GM21390 (cell line): ENCODE data around the gene APOBEC3H.

Source experiments
- ATAC-seq: cut with Tn5 transposase; IDR thresholded peaks from one replicate; pipeline ENCODE4 v1.9.1; 2021; ENCODE audit not compliant: unreplicated experiment

APOBEC3H gene

DNA sequence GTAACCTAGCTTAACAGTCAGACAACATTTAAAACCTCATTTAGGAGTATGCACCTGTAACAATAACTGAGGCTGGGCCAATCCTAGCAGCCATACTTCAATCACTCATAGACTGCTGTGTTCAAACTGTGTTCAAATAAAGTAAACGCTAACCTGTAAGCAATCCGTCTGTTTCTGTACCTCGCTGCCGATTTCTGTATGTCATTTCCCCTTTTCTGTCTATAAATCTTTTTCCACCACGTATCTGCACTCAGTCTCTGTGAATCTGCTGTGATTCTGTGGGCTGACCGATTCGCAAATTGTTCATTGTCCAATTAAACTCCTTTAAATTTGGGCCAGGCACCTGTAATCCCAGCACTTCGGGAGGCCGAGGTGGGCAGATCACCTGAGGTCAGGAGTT, 12.3 kb downstream of the APOBEC3H start:
- no peak for ATAC-seq

DNA sequence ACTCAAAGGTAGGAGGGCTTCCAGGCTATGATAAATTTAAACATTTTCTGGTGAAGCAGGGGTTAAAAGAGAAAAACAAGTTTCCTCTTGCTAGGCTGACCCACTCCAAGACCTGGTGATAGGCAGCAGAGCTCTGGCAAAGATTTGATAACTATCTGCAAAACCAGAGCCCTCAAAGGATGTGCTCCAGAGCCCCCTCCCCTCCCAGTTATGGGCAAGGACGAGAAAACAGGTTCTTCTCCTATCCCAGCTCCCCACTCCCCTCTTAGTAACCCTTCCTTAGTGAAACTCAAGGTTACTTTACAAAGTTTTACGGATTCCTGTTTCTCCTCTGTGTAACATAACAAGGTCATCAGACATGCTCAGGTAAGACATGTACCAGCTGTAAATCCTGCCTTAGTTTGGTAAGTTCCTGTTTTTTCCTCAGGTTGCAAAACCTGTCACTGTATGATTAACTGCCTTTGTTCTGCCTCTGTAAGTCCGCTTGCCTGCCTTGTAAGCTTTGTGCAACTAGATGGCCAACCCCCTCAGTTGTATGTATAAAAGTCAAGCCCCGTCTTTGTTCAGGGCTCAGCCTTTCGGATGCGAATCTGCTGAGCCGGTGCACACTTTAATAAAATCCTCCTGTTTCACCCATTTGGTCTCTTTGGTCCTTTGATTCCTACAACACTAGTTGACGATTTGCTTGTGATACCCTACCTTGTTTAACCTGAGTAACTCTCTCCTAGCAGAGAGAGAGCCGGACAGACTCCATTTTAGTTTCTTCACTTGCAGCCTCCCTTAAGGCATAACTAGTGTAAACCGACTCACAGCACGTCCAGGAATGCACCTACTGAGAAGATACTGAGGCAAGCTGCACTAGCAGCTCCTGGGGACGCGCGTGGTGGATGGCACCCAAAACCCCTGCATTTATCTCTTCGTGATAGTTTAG, 13.9 kb downstream of the APOBEC3H start:
- no peak for ATAC-seq

DNA sequence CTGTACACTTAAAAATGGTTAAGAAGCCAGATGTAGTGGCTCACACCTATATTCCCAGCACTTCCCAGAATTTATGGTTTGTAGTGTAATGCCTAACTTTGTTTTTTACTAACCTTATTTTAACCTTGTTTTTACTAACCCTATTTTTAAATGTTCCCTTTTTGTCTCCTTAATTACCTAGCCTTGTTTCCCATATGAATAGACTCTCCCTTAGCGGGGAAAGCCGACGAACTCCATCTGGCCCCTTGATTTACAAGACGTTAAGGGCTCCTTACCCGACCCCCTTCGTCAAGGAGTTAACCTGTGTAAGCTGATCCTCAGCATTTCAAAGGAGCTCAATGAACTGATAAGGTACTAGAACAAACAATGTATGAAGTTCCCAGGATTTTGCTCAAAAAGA, 17.1 kb downstream of the APOBEC3H start:
- ATAC-seq, result no peak

DNA sequence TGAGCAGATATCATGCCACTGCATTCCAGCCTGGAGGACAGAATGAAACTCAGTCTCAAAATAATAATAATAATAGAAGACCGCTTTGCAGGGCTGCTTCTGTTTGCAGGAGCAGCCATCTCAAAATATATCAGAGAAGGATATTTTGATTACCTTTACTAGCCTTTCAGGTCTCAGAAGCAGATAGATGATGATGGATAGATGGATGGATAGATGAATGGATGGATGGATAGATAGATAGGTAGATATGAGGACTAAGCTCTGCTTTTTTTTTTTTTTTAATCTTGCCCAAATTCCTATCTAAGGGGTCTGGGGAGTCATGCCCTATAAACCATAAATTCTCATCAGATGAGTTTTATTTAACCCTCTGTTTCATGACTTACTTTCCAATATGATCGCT, 18.5 kb downstream of the APOBEC3H start:
- no peak for ATAC-seq

DNA sequence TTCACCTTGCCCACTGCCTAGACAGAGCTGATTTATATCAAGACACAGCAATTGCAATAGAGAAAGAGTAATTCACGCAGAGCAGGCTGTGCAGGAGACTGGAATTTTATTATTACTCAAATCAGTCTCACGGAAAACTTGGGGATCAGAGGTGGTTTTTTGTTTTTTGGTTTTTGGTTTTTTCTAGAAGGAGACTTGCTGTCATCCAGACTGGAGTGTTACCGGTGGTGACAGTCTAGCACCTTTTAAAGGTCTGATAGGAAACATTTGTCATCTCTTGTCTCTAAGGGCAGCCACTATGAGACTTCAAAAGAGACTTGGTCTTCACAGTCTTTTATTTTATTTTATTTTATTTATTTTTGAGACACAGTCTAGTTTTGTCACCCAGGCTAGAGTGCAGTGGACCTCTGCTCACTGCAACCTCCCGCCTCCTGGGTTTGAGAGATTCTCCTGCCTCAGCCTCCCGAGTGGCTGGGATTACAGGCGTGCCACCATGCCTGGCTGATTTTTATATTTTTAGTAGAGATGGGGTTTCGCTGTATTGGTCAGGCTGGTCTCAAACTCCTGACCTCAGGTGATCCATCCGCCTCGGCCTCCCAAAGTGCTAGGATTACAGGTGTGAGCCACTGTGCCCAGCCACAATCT, 19.1 kb downstream of the APOBEC3H start:
- ATAC-seq, result no peak

DNA sequence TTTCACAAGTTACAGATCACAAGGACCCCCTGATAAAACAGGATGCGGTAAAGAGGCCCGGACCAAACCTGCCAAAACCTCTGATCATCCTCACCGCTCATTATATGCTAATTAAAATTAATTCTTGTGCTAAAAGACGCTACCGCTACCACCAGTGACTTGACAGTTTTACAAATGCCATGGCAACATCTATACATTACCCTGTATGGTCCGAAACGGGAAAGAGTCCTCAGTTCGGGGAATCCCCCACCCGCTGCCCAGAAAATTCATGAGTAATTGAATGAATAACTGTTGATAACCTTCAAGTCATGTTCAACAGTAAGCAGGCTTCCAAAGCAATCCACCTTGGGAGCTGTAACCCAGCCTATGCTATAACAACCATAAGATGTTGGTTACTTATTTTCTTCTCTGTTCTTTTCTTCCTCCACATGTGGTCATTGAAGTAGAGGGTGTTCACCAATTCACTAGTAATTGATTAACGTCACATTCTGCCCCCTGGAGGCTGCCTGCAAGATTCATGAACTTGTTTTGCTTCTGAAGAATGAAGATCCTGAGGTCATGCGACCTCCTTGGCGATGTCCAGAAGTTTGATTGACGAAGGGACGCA, 20.6 kb downstream of the APOBEC3H start:
- no peak for ATAC-seq

DNA sequence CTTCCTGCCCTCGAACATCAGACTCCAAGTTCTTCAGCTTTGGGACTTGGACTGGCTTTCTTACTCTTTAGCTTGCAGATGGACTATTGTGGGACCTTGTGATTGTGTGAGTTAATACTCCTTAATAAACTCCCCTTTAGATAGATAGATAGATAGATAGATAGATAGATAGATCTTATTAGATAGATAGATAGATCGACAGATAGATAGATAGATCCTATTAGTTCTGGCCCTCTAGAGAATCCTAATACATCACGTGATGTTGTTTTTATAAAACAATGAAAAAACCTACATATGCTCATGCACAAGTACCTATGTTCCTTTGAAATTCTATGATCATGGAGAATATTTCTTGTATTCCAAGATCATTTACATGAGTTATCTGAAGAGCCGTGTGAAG, 23.9 kb downstream of the APOBEC3H start:
- ATAC-seq, result no peak

DNA sequence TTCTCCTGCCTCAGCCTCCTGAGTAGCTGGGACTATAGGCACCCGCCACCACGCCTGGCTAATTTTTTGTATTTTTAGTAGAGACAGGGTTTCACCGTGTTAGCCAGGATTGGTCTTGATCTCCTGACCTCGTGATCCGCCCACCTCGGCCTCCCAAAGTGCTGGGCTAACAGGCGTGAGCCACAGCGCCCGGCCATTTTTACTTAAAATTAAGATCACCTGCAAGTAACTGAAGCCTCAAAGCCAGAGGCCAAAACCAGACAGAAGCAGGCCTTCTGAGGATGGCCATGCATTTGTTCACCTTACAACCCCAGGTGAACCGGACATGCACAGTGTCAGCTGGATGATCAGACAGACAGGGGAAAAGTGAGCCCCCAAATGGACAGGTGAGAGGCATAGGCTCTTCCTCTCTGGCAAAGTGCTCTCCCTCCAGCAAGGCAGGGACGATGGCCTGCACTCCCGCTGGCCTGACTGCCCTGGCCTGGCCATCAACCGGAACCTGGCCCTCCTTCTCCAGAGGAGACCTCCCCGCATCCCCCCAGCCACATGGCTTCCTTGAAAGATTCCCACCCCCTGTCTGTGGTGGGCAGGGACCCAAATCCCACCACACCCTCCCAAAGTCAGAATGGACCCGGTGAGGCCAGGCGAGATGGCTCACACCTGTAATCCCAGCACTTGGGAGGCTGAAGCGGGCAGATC, 25.9 kb downstream of the APOBEC3H start:
- ATAC-seq, result no peak

DNA sequence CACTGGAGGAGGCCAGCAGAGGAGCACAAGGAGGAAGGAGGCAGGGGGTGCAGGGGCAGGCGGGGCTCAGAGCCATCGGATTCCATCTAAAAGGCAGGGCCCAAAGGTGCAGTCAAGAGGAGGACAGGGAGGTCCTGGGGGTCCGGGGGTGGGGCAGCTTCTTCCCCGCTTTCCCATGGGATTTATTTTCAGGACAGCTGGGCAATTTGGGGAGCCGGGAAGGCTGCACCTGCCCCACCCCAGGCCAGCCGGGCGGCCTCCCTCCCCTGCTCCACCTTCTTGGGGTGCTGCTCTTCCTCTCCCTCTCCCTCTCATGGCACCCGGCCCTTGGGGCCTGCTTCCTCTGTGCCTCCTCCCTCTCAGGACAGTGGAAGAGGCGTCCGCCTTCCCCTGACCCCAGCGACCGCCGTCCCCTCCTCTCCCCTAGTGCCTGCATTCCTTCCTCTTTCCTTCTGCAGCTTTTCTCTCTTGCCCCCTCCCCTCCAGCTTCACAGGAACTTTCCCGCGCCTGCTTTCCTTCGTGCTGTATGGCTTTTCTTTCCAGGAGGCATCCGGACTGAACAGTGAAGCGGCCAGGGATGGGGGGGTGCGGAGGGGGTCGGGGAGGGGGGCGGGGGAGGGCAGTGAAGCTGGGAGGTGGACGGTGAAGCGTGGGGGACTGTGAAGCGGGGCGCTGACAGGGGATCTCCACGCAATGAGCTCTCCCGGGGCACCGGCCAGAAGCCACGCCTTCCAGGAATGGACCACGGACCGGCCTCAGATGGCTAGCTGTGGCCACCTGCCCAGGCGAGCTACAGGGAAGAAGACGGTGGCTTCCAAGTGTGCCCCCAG, 26.9 kb downstream of the APOBEC3H start:
- ATAC-seq, result no peak

DNA sequence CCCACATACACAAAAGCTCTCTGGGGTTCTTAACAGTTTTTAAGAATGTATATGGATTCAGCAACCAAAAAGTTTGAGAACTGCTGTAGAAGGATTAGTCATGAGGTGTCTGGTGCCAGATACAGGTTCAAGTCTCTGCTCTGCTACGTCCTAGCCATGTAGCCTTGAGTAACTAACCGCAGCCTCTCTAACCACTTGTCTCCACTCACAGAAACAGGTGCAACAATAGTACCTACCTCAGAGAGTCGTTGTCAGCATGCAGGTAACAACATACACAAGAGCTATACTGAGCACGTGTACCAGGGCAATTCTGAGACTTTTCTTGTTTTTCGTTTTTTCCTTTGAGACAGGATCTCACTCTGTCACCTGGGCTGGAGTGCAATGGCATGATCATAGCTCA, 28.6 kb downstream of the APOBEC3H start:
- ATAC-seq, result no peak

DNA sequence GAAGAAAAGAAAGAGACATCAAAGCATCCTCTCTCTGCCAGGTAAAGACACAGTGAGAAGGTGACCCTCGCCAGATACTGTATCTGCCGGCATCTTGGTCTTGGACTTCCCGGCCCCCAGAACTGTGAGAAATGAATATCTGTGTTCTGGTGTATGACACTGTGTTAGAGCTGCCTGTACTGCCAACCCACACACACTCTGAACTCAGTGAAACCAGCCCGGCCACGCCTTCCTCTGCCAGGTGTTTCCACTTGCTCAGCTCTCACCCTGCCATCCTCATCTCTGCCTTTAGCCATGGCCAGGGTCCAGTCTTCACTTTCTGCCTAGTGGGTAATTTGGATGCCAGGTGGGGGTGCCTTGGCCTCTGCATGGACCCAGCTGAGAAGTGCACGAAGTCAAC, 31.5 kb downstream of the APOBEC3H start:
- ATAC-seq, result no peak

DNA sequence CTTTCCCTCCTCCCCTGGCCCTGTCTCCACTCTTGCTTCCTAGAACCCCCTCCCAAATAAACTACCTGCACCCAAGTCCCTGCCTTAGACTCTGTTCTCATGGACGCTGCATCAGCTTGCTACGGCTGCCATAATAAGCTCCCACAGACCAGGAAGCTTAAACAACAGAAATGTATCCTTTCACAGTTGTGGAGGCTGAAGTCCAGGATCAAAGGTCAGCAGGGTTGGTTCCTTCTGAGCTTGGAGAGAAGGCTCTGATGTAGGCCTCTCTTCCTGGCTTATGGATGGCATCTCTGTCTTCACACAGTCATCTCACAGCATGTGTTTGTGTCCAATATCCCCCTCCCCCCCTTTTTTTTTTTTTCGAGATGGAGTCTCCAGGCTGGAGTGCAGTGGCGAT, 32.0 kb downstream of the APOBEC3H start:
- no peak for ATAC-seq

DNA sequence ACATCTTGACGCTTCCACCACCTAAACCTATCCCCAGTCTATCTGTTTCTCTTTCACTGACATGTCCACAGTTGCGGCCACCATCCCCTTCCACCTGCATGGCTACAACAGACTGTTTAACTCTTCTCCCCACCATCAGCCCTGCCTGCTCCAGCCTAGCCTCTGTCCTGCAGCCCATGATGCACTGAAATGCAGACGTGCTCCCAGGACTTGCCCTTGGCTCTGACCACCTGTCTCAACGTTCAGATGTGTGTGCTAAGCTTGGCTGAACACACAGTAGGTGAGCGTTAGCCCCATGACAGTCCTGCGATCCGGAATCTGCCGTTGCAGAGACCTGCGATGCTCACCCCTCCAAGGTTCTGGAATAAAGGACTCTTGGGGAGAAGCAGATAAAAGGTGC, 32.7 kb downstream of the APOBEC3H start:
- no peak for ATAC-seq

DNA sequence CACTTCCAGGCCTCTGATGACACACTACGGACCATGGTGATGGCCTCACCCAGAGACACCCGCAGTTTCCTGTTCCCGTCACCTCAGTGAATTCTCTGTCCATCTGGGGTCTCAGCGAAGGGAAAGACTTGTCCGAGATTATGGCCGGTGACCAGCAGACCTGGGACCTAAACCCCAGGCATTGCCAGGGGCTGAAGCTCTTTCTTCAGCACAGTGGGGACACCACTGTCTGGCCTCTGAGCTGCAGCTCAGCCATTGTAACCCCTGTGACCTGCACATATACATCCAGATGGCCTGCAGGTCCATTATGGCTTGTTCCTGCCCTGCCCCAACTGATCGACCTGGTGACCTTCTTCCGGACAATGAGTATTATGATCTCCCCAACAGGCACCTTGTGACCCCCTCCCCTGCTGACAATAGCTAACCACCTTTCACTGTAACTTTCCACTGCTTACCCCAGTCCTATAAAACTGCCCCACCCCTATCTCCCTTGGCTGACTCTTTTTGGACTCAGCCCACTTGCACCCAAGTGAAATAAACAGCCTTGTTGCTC, 33.2 kb downstream of the APOBEC3H start:
- ATAC-seq, result no peak

DNA sequence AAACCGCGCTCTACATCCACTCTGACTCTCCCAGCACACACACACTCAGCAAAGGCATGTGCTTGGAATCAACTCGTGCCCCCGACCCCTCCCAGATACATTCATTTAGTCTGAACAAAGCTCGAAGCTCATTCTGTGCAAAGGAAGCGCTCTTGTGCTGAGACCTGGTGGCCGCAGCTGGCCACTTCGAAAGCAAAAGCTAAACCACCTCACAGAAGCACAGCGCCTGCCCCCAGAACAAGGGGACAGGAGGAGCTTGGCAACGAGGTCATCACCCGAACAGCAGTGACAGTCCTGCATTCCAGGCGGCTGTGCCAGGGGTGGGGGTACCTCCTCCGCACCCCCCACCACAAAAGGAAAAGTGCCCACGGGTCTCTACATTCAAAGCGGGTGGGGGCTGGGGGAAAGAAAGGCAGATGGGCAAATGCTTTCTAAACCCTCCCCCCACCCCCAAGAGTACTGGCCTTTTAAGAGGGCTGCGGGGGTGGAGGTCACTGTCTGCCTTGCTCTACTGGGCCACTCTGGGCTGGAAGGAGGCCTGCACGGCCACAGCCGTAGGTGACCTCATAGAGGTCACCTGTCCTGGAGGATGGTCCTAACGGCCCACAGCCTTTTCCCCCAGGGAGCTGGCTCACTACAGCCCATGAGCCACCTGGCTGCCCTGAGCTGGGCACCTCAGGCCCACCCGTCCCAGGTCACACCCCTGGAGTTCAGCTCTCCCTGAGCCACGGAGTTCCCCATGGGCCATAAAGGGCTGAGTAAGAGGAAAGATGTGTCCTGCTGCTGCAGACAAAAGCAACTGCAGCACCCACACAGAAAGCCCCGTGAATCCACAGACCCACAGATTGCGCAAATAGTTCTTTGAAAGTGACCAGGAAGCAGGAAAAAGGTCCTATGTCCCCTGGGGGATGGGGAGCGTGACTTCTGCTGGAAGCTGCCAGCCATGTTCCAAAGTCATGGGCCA, 34.1 kb downstream of the APOBEC3H start:
- no peak for ATAC-seq

DNA sequence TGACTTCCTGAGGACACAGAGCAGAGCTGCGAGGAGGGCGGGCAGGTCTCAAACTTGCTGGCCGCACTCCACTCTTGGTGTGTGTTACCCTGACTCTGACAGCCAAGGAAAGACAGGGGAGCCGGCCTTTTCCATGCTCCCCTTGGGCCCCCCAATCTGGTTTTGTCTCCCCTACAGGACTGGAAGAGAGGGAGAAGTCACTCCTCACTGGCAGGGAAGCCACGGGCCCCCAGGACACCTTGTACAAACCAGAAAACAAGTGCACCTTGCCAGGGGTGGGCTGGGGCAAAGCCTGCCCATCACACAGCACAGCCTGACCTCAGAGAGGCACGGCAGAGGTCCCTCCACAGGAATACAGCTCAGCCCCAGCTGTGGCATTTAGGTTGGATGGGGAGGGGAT, 35.2 kb downstream of the APOBEC3H start:
- no peak for ATAC-seq

DNA sequence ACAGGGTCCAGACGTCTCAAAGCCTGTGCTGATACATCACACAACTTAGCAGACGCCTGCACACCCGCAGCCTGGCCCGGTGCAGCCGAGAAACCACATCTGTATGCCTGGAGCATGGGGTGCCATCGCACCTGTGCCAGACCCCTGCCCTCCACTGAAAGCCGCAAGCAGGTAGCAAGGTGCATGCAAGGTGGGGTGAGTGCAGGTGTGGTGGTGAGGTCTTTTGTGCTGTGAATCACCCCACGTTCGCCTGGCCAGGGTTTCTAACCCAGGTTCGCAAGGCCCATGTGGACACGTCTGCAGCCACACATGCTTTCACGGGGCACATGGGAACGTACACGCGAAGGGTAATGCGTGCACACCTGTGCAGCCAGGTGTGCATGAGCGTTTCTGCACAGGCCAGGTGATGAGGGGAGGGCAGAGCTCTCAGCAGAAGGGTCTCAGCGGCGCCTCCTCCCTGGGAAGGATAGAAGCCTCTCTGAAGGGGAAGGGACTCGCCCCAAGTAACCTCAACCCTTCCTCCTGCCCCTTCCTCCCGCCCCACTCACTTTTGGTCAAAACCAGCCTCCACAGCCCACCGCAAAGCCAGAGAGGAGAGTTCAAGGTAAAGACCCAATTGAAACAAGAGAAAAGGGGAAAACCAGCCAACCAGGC, 36.0 kb downstream of the APOBEC3H start:
- no peak for ATAC-seq

DNA sequence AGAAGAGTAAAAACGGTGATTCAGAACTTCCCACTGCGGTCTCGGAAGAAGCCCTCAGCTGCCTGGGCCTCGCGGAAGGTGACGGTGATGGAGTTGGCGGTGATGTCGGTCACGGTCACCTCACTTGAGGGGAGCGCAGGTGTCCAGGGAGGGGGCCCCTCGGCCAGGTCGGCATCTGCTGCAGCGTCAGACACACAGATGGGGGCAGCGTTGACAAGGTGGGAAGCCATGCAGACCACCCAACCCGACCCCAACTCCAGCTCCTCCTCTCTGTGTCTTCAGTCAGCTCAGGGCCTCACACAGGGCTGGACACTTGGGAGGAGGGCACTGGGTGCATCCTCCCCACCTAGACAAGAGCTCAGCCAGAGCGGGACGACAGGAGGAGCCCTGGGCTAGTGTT, 36.8 kb downstream of the APOBEC3H start:
- no peak for ATAC-seq
